GM21737 (cell line): Measurements from ENCODE around the gene CDK9.
"Not testable (repeated sequence)": the region's sequence is repeated elsewhere in the genome, so short reads cannot be mapped to it uniquely, and the experiment has no call there.

Source experiments
- ATAC-seq: cut with Tn5 transposase; IDR thresholded peaks from one replicate; pipeline ENCODE4 v1.9.1; 2021; ENCODE audit warnings: mild to moderate bottlenecking, moderate library complexity; ENCODE audit not compliant: unreplicated experiment

CDK9 gene

DNA sequence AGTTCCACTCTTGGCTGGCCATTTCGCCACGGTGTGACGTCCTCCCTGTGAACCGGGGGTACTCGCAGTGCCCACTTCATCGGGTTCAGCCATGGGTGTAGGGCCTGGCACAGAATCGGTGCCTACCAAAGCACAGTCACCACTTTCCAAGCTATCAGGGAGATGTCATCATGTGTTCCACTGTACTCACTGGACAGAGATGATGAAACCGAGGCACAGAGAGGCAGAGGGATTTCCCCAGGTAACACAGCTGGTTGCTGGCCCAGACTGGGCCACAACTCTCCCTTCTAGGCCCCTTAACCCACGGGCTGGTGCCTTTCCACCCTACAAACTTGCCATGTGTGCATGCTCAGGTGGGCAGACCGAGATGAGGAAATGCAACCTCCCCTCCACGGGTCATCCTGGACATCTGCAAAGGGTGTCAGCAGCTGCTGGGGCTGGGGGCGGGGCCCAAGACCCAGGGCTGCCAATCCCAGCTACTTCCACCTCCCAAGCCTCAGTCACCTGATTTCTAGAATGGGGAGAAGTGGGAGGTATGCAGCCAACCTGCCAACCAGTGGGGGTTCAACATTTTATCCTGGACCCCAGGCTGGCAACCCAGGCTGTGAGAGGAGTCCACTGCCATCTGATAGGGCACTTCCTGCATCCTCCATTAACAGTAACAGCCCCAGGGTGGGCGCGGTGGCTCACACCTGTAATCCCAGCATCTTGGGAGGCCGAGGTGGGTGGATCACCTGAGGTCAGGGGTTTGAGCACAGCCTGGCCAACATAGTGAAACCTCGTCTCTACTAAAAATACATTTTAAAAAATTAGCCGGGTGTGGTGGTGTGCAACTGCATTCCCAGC, 6.5 kb upstream of the CDK9 start:
- peak; percentile 34 for ATAC-seq

DNA sequence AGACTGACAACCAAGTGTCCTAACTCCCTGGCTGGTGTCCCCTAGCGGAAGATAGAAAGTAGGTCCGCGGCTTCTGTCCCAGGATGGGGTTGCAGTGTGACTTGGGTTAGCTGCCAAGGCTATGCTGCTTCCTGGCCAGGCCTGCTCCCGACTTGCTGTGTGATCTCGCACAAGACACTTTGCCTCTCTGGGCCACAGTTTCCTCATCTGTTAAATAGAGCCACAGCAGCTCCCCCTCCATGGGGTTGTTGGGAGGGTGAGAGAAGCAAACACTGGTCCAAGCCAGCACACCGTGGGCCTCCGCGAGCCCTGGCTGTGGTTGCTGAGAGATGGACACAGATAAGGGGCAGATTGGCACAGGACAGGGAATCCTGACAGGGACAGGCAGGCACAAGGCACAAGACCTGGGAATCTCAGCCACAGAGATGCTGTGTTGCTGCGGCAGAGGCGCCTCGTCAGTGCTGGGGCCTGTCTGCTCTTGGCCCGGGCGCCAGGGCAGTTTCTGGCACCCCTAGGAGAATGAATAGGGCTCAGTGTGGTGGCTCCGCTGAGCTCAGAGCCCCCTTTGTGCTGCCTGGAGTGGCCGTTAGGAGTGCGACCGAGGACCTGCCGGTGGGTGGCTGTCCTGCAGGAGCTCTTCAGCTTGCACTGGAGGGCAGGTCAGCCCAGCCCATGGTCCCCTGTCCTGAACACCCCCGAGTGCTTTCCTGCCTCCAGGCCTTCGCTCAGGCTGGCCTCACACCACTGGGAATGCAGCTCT, 5.5 kb upstream of the CDK9 start:
- ATAC-seq = no peak

DNA sequence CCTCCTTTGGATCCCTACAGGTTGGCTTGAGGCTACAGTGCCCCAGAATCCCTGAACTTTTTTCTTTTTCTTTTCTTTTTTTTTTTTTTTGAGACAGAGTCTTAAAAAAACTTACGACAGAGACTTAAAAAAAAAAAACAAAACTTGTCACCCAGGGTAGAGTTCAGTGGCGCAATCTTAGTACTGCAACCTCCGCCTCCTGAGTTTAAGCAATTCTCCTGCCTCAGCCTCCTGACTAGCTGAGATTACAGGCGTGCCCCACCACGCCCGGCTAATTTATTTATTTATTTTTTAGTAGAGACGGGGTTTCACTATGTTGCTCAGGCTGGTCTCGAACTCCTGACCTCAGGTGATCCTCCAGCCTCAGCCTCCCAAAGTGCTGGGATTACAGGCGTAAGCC, 4.9 kb upstream of the CDK9 start:
- ATAC-seq = not testable (repeated sequence)

DNA sequence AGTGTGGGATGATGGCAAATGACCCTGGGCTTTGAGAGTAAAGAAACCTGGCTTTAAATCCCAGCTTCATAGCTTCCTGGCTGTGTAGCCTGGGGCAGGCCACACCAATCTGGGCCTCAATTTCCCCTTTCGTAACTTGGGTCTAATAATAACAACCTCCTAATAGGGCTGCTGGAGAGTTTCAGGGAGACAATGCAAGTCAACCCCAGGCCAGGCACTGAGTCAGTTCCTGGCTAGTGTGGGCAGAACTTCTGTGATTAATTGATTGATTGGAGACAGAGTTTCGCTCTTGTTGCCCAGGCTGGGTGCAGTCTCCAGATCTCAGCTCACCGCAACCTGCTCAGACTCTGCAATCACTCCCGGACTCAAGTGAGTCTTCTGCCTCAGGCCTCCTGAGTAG, 4.0 kb upstream of the CDK9 start:
- no peak for ATAC-seq

DNA sequence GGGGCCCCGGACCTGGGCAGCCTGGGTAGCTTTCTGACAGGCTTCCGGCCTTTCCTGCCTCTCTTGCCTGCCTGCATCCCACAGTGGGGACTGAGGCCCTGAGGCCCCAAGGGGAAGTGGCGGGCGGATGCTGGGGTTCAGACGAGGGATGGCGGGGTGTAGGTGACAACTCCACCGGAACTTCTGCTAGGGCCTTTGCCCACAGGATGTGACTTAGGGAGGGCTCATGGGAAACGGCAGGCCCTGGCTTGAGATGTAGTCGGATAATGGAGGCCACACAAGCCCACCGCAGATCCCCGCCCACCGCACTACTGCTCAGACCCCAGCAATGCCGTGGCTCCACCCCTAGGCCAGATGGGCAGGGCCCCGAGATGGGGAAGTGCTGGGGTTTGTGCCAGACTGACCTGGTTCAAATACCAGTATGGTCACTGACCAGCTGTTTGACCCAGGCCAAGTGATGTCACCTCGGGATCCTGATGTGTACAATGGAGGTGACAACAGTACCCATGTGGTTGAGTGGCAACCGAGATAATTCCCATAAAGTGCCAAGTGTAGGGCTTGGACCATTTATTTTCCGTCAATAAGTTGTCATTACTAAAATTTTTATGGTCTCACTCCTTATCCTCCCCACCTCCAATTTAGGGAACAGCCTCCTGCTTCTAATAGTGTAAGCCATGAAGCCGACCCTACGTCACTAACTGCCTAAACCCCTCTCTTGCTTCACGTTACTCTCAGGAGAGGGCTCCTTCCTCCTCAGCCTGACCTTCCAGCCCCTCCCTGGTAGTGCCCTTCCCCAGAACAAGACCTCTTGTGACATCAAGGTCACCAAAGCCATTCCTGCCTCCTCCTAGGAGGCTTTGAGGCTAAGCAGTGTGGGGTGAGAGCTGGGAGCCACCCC, 2.5 kb upstream of the CDK9 start:
- ATAC-seq = no peak

DNA sequence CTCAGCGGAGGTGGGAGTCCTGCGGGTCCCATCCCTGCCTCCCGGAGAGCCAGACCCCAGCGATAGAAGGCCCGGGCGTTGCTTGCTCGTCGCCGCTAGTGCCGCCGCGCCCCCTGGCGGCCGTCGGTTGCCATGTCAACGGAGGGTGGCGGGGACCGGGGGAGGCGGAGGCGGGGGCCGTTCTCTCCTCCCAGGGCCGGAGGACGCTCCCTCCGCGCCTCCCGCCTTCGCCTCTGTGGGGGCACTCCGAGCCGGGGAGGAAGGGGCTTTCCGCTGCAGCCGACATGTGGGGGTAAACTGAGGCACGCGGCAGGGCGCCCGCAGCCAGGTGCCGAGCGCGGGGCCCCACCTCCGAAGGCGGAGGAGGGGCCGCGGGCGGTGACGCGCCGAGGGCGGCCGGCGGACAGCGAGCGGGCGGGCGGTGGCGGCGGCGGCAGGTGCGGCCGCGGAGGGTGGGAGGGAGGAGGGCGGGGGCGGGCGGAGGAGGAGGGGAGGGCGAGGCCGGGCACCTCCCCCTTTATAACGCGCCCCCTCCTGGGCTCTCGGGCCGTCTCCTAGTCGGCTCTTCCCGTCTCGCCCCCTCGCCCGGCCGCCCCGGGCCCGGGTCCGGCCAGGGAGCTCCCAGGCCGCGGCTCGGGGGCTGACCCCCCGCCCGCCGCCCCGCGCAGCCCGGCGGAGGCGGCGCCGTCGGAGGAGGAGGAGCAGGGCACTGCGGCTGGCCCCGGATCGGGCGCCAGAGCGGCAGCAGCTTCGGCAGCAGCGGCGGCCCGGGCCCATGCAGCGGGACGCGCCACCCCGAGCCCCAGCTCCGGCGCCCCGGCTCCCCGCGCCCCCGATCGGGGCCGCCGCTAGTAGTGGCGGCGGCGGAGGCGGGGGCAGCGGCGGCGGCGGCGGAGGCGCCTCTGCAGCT, 556 bp upstream of the CDK9 start:
- ATAC-seq = peak; percentile 45

DNA sequence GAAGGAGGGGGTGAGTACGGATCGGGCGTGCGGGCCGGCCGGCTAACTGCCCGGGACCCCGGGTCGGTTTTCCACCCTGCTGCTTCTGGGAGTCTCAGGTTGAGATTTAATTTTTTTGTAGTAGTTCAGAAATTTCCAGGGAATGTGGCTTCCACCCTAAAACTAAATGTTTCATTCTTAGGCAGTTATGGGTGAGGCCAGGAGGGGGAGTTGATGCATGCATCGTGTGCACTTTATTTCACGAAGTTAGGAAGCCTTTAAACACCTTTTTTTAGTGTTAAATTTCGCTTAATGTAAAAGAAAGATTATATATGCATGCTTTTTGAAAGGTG, 905 bp downstream of the CDK9 start:
- ATAC-seq = no peak

DNA sequence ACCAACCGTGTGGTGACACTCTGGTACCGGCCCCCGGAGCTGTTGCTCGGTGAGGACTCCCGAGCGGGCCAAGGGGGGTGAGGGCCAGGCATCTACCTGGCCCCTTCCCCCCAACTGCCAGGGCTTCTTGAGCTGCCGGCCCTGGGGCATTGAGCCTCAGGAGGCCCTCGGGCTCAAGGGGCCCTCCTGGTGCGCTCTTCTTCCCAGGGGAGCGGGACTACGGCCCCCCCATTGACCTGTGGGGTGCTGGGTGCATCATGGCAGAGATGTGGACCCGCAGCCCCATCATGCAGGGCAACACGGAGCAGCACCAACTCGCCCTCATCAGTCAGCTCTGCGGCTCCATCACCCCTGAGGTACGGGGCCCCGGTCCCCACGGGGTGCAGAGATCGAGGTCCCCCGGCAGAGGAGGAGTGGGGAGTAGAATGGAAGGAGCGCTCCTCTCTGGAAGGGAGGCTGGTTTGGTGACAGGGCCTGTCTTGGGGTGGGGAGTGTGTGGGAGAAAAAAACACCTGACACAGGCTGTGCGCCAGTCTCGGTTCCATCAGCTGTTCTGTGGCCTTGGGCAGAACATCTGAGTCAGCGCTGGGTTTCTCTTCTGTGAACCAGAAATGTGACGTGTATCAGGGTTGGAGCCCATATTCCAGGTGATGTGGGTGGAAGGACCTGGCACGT, 2.6 kb downstream of the CDK9 start:
- ATAC-seq = no peak

DNA sequence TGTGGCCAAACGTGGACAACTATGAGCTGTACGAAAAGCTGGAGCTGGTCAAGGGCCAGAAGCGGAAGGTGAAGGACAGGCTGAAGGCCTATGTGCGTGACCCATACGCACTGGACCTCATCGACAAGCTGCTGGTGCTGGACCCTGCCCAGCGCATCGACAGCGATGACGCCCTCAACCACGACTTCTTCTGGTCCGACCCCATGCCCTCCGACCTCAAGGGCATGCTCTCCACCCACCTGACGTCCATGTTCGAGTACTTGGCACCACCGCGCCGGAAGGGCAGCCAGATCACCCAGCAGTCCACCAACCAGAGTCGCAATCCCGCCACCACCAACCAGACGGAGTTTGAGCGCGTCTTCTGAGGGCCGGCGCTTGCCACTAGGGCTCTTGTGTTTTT, 3.3 kb downstream of the CDK9 start:
- no peak for ATAC-seq

DNA sequence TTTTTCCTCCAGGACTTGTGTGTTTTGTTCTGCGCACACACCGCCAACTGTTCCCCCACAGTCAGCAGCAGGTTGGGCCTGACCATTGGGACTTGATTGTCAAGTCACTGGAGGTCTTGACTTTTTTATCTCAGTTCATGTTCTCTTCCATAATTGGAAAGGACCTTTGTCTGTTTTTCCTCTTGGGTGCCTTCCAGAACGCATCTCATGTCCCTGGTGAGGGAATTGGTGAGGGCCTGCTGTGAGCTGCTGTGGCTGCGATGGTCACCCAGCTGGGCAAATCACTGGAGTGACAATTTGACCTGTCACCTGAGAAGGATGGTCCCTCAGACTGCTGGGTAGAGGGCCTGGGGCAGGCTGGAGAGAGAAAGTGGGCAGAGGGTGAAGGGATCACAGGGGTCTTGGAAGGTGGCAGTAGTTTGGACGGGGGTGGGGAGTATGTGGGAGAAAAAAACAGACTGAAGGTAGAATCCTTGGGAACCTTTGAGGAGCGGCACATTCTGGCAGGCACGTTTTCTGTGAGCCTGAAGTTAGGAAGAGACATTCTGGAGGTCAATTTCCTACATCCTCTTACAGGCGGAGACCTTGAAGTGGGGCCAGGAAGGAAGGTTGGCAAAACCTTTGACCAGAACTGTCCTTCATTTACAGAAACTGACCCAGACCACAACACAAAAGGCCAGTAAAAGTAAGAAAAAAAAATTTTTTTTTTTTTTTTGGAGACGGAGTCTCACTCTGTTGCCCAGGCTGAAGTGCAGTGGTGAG, 4.4 kb downstream of the CDK9 start:
- ATAC-seq = no peak

DNA sequence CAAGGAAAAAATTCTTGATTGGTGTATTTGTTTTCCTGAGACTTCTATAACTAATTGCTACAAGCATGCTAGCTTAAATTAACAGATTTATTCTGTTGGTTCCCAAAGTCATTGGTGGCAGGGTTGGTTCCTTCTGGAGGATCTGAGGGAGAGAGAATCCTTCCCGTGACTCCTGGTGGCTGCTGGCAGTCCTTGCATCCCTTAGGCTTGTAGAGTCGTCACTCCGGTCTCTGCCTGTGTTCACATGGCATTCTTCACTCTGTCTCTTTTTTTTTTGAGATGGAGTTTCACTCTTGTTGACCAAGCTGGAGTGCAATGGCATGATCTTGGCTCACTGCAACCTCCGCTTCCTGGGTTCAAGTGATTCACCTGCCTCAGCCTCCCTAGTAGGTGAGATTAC, 5.3 kb downstream of the CDK9 start:
- no peak for ATAC-seq

DNA sequence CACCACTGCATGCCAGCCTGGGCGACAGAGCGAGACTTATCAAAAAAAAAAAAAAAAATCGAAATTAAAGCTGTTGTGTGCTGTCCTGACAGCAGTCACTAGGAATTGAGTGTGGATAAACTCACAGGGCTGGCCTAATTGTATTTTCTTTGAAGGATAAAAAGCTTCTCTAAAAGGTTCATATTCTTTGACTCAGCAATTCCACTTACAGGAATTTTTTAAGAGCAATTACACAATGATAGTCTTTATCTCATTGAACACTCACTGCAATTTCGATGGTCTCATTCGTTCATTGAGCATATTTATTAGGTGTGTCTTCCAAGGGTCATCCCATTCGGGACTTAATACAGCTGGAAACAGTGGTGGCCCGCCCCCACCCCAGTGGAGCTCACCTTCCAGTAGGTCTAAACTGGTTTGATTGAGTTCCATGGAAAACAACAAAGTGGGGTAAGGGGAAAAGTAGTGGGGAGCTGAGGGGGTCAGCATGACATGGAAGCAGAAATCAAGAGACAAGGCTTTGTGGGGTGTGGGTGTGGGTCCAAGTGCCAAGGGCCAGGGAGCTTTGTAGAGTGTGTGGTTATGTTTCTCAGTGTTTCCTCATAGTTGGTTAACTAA, 6.7 kb downstream of the CDK9 start:
- no peak for ATAC-seq

DNA sequence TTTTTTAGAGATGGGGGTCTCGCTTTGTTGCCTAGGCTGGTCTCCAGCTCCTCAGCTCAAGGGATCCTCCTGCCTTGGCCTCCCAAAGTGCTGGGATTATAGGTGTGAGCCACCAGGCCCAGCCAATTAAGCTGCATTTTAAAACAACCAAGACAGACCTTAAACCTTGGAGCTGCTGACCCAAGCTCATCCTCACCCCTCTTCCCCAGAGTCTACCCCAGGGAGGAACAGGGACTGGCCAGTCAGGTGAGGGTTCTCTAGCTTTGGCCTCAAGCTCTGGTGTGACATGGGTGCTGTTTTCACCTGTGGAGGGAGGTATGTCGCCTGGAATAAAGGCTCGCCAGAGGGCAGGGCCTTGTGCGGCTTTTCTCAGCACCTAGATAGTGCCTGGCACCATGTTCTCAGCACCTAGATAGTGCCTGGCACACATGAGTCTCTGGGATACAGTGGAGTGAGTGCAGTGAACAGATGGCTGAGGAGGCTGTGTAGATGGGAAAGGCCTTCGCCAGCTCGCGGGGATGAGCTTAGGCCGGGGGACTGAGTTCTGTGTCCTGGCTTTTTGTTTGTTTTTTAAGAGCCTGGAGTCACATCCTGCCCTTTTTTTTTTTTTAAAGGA, 7.4 kb downstream of the CDK9 start:
- no peak for ATAC-seq

DNA sequence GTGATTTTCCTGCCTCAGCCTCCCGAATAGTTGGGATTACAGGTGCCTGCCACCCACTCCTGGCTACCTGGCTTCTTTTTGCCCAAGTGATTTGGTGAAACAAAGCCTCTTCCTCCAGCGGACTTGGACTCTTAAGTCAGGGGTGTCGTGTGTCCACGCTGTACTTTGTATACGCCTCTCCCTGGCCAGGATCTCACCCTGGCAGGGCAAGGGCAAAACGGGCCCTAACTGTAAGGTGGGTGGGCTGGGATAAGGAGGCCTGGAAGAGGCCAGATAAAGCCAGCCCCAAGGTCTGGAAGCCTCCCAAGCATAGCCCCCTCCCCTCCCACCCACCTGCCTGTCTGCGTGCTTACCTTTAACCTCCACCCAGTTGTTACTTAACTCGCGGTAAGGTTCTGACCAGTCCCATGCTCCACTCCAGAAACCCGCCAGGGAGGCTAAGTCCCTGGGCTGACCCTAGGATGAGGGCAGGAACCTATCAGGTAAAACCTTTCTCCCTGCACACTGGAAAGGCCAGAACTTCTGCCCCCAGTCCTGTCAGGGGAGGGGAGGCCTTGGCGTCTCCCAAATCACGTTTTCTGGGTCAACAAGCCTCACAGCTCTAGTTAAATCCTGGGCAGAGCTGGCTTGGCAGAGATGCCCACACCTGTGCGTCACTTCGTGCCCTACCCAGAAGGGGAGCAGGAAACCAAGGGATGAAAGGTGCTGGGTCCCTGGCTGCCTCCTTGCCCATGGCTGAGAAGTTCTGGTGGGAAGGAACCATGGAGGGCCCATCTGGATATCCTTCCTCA, 8.4 kb downstream of the CDK9 start:
- no peak for ATAC-seq

DNA sequence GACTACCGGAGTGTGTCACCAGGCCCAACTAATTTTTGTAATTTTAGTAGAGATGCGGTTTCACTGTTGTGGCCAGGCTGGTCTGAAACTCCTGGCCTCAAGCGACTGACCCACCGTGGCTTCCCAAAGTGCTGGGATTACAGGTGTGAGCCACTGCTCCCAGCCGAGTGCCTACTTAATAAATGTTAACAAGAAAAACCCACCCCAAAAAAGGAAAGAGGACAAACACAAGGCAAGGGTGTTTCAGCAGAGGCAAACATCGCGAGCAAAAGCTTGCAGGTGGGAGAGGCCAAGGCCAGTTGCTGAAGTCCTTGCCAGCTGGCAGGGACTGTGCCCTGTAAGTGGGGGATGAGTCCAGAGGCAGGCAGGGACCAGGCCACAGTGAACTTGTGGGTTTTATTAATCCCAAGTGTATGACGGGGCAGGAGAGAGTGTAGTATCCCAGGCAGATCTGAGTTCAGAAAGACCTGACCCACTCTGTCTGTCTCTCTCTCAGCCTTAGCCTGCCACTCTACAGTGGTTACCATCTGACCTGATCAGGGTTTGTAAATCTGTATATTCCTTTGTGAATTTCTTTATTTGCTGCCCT, 10.5 kb downstream of the CDK9 start:
- no peak for ATAC-seq

DNA sequence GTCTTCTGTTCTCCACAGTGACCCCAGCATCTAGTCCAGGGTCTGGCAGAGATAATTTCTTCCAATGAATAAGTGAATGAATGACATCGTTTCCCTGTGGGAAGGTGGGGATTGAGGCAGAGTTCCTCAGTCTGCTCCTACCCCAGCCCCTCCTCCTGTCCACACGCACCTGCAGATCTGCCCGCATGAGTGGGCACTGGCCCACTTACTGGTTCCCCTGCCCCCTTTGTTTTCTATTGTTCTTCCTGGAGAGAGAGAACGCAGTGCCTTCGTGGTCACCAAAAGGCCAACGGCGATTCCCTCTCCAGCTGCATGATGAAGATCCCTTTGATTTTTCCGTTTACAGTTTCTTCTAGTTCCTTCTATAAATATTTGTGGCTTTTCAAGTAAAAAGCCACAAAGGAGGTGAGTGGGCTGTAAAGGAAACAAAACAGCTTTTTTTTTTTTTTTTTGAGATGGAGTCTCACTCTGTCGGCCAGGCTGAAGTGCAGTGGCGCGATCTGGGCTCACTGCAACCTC, 11.1 kb downstream of the CDK9 start:
- no peak for ATAC-seq
